Kidney glomerular epithelial cell (primary cell): Measurements from ENCODE around the gene ULBP3.
"Not testable (repeated sequence)": the region's sequence is repeated elsewhere in the genome, so short reads cannot be mapped to it uniquely, and the experiment has no call there.

ENCODE experiments used
- DNase-seq: peaks from one replicate; lab custom pipeline; 2025; lab: John Stamatoyannopoulos, UW

Gene ULBP3

GRCh38 chr6:150015281-150016001, 53.5 kb downstream of the ULBP3 start:
- DNase-seq, result not testable (repeated sequence)

DNA sequence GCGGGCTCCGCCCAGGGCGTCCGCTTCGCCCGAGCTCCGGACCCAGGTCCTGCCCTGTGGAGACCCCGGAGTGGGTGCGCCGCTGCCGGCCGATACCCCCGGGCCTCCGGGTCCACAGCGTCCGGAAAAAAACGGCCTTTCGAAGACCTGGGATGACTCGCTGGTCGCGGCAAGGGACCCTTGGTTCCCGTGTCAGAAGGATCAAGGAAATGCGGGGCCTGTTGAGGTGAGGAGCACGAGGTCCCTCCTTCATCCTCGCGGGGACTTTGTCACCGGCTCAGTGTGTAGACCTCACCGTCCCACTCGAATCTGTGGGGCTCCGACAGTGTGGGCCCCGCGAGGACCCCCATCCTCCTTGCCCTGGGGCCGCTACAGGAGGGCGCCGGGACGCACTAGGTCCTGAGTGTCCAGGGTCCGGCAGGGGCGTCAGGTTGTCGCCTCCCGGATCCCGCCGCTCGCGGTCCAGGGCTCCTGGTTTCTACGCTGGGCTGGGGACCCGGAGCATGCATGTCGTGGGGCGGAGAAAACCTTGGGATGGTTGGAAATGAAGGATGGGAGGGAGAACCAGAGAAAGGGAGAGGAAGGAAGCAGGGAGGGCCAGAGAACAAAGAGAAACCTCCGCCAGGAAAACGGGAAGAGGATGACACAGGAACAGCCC, 54.2 kb downstream of the ULBP3 start:
- not testable (repeated sequence) for DNase-seq

- DNase-seq, result not testable (repeated sequence)
Measured at GRCh38 chr6:150013785-150014622, 54.9 kb downstream of the ULBP3 start.

GRCh38 chr6:150012846-150013784, 55.8 kb downstream of the ULBP3 start:
- DNase-seq, result not testable (repeated sequence)
